IMR-90 (cell line): ENCODE data around the gene COLEC11. TPM values are rescaled to one million over a fixed set of nuclear protein-coding genes. Genes with fewer than 3 reads are reported as not detected.

Experiments used
- ATAC-seq: fragments of 200-7000 bp; cut with Tn5 transposase; 2 replicates; pipeline ENCODE4 v1.9.1; 2020; ENCODE audit warnings: low read depth, mild to moderate bottlenecking, moderate library complexity
- BruUV-seq: library from RNA; stranded (reverse); fragments of 400-500 nt; replicated peaks from 2 replicates; lab custom pipeline; 2021; lab: Mats Ljungman, UMichigan
- CTCF ChIA-PET: fragments of 300-600 bp; formaldehyde crosslinking; extraction: SDS; loops from one replicate; lab custom pipeline; 2021; ENCODE audit warnings: antibody characterized with exemption; lab: Yijun Ruan, JAX
- POLR2A ChIA-PET: fragments of 300-600 bp; sonication (Branson Sonifier 250); formaldehyde crosslinking; loops from one replicate; lab custom pipeline; 2022; ENCODE audit warnings: antibody characterized with exemption; ENCODE audit not compliant: unreplicated experiment; lab: Charles Lee
- DNase-seq: peaks from one replicate; pipeline ENCODE4 v3.0.0; 2013
- H2AFZ ChIP-seq: replicated peaks from 2 replicates; pipeline ENCODE3; 2013; ENCODE audit warnings: low read length, mild to moderate bottlenecking; ENCODE audit not compliant: poor library complexity
- H2AK5ac ChIP-seq: 2 replicates; pipeline ENCODE4 v1.6.1; 2013; ENCODE audit warnings: low read depth, low read length, inconsistent platforms
- H2AK9ac ChIP-seq: replicated peaks from 2 replicates; pipeline ENCODE3; 2013; ENCODE audit warnings: mild to moderate bottlenecking, low read depth, low read length, moderate library complexity; ENCODE audit not compliant: poor library complexity
- H2BK120ac ChIP-seq: 2 replicates; pipeline ENCODE4 v1.6.1; 2013; ENCODE audit warnings: low read depth, low read length, inconsistent platforms
- H2BK15ac ChIP-seq: 3 replicates; pipeline ENCODE4 v1.6.1; 2013; ENCODE audit warnings: low read depth, low read length, inconsistent platforms
- H2BK20ac ChIP-seq: 2 replicates; pipeline ENCODE4 v1.6.1; 2013; ENCODE audit warnings: low read depth, mild to moderate bottlenecking, inconsistent platforms, low read length, moderate library complexity
- H2BK5ac ChIP-seq: 2 replicates; pipeline ENCODE4 v1.6.1; 2013; ENCODE audit warnings: mild to moderate bottlenecking, low read depth, low read length, inconsistent platforms; ENCODE audit not compliant: poor library complexity, severe bottlenecking
- H3K14ac ChIP-seq: replicated peaks from 2 replicates; pipeline ENCODE4 v1.6.1; 2013; ENCODE audit warnings: low read depth, low read length, inconsistent platforms
- H3K18ac ChIP-seq: 2 replicates; pipeline ENCODE4 v1.6.1; 2013; ENCODE audit warnings: low read depth, low read length, control low read depth
- H3K23ac ChIP-seq: 2 replicates; pipeline ENCODE4 v1.6.1; 2013; ENCODE audit warnings: low read depth, low read length, inconsistent platforms
- H3K27ac ChIP-seq: 2 replicates; pipeline ENCODE4 v1.5.1; 2013; ENCODE audit warnings: mild to moderate bottlenecking, control low read depth, low read length; ENCODE audit not compliant: insufficient read depth
- H3K27me3 ChIP-seq: 2 replicates; pipeline ENCODE4 v1.6.1; 2013; ENCODE audit warnings: low read length; ENCODE audit not compliant: control insufficient read depth, insufficient read depth
- H3K36me3 ChIP-seq: 2 replicates; pipeline ENCODE4 v1.6.1; 2013; ENCODE audit warnings: low read length, mixed read lengths; ENCODE audit not compliant: control insufficient read depth, insufficient read depth
- H3K4ac ChIP-seq: 2 replicates; pipeline ENCODE4 v1.6.1; 2013; ENCODE audit warnings: low read depth, low read length, inconsistent platforms
- H3K4me1 ChIP-seq: 2 replicates; pipeline ENCODE4 v1.6.1; 2013; ENCODE audit warnings: low read length, mixed read lengths; ENCODE audit not compliant: control insufficient read depth, insufficient read depth
- H3K4me2 ChIP-seq: 2 replicates; pipeline ENCODE4 v1.6.1; 2013; ENCODE audit warnings: low read depth, mild to moderate bottlenecking, control low read depth, low read length, moderate library complexity
- H3K4me3 ChIP-seq: 2 replicates; pipeline ENCODE4 v1.5.1; 2013; ENCODE audit warnings: low read depth, mild to moderate bottlenecking, control low read depth, low read length, moderate library complexity; ENCODE audit not compliant: insufficient read depth
- H3K56ac ChIP-seq: 2 replicates; pipeline ENCODE4 v1.6.1; 2013; ENCODE audit warnings: low read length, inconsistent platforms; ENCODE audit not compliant: insufficient read depth; ENCODE audit errors: extremely low read depth
- H3K79me1 ChIP-seq, 2 experiments: 2 replicates each; pipeline ENCODE4 v1.6.1; 2013; ENCODE audit warnings: low read length in 2 of 2, inconsistent platforms in 1 of 2, low read depth in 1 of 2
- H3K9ac ChIP-seq: 2 replicates; pipeline ENCODE4 v1.6.1; 2013; ENCODE audit warnings: low read depth, low read length, control low read depth
- H3K9me1 ChIP-seq: 2 replicates; pipeline ENCODE4 v1.6.1; 2013; ENCODE audit warnings: low read length, inconsistent platforms; ENCODE audit not compliant: insufficient read depth
- H3K9me3 ChIP-seq: 2 replicates; pipeline ENCODE4 v1.6.1; 2013; ENCODE audit warnings: low read length; ENCODE audit not compliant: control insufficient read depth, insufficient read depth
- H4K20me1 ChIP-seq: 2 replicates; pipeline ENCODE4 v1.6.1; 2013; ENCODE audit warnings: low read length, inconsistent platforms; ENCODE audit not compliant: insufficient read depth
- H4K5ac ChIP-seq: 2 replicates; pipeline ENCODE4 v1.6.1; 2013; ENCODE audit warnings: mild to moderate bottlenecking, low read depth, low read length, control low read depth
- H4K8ac ChIP-seq, 2 experiments: 2 replicates each; pipeline ENCODE4 v1.6.1; 2013; ENCODE audit warnings: low read depth in 2 of 2, low read length in 2 of 2, control low read depth in 1 of 2, inconsistent platforms in 1 of 2
- H4K91ac ChIP-seq: 2 replicates; pipeline ENCODE4 v1.6.1; 2013; ENCODE audit warnings: low read depth, low read length, inconsistent platforms; ENCODE audit not compliant: insufficient read depth
- BHLHE40 ChIP-seq: fragments of 150-350 bp; IDR thresholded peaks from 2 replicates; pipeline ENCODE4 v1.6.1; 2016; ENCODE audit warnings: mild to moderate bottlenecking, low read depth, low read length
- CEBPB ChIP-seq: IDR thresholded peaks from 2 replicates; pipeline ENCODE4 v1.6.1; 2012; ENCODE audit warnings: low read depth, low read length, improper control_type of control experiment
- CHD1 ChIP-seq: IDR thresholded peaks from 2 replicates; pipeline ENCODE4 v1.6.1; 2012; ENCODE audit warnings: low read depth, low read length, improper control_type of control experiment
- CTCF ChIP-seq: conservative IDR thresholded peaks from 2 replicates; pipeline ENCODE4 v1.5.1; 2012; ENCODE audit warnings: mild to moderate bottlenecking, low read depth, low read length, improper control_type of control experiment
- ELK1 ChIP-seq: fragments of 150-350 bp; IDR thresholded peaks from 2 replicates; pipeline ENCODE4 v1.6.1; 2016; ENCODE audit warnings: low read depth, mild to moderate bottlenecking, low read length, moderate library complexity, borderline replicate concordance
- FOS ChIP-seq: fragments of 150-350 bp; IDR thresholded peaks from 2 replicates; pipeline ENCODE4 v1.6.1; 2016; ENCODE audit warnings: low read depth, low read length
- MAFK ChIP-seq: IDR thresholded peaks from 2 replicates; pipeline ENCODE4 v1.6.1; 2012; ENCODE audit warnings: low read depth, low read length, improper control_type of control experiment
- MAZ ChIP-seq: IDR thresholded peaks from 2 replicates; pipeline ENCODE4 v1.6.1; 2012; ENCODE audit warnings: low read depth, mild to moderate bottlenecking, low read length, improper control_type of control experiment, moderate library complexity, borderline replicate concordance
- MXI1 ChIP-seq: IDR thresholded peaks from 2 replicates; pipeline ENCODE4 v1.6.1; 2012; ENCODE audit warnings: low read depth, mild to moderate bottlenecking, low read length, moderate library complexity, borderline replicate concordance
- NFE2L2 ChIP-seq: fragments of 150-350 bp; IDR thresholded peaks from 2 replicates; pipeline ENCODE4 v1.6.1; 2016; ENCODE audit warnings: low read depth, mild to moderate bottlenecking, low read length
- POLR2A ChIP-seq: IDR thresholded peaks from 2 replicates; pipeline ENCODE4 v1.6.1; 2012; ENCODE audit warnings: mild to moderate bottlenecking, low read depth, low read length
- RAD21 ChIP-seq: IDR thresholded peaks from 2 replicates; pipeline ENCODE4 v1.6.1; 2012; ENCODE audit warnings: low read length, improper control_type of control experiment
- RCOR1 ChIP-seq: IDR thresholded peaks from 2 replicates; pipeline ENCODE4 v1.6.1; 2012; ENCODE audit warnings: mild to moderate bottlenecking, low read length, improper control_type of control experiment; ENCODE audit not compliant: insufficient replicate concordance
- RFX5 ChIP-seq: IDR thresholded peaks from 2 replicates; pipeline ENCODE4 v1.8.0; 2012; ENCODE audit warnings: low read depth, mild to moderate bottlenecking, low read length, moderate library complexity
- SMC3 ChIP-seq: fragments of 150-350 bp; IDR thresholded peaks from 2 replicates; pipeline ENCODE4 v1.6.1; 2016; ENCODE audit warnings: low read depth, mild to moderate bottlenecking, antibody characterized with exemption, low read length, moderate library complexity
- USF2 ChIP-seq: fragments of 150-350 bp; IDR thresholded peaks from 2 replicates; pipeline ENCODE4 v1.6.1; 2017; ENCODE audit warnings: mild to moderate bottlenecking, antibody characterized with exemption, low read length, low read depth
- WGBS, 2 experiments: methylation state at CpG; one replicate each; pipeline versions ENCODE4 v1.1.5 to v1.1.7; 2013; ENCODE audit warnings: missing lambda C conversion rate in 2 of 2; ENCODE audit not compliant: insufficient read length in 1 of 2; ENCODE audit errors: extremely low coverage in 2 of 2; 5-methylcytosine and 5-hydroxymethylcytosine counted together
- dilution Hi-C: fragments of 300-500 bp; cut with HindIII; formaldehyde crosslinking; loops from one replicate; pipeline ENCODE4 v1.14.3; 2018; ENCODE audit warnings: low sequenced_read_pairs; ENCODE audit not compliant: unreplicated experiment
- in situ Hi-C: fragments of 300-500 bp; cut with MboI; formaldehyde crosslinking; loops from 3 replicates; pipeline ENCODE4 v1.14.3; 2019; ENCODE audit warnings: low sequenced_read_pairs, inconsistent platforms, mixed read lengths
- intact Hi-C: fragments of 100-400 bp; cut with micrococcal nuclease; formaldehyde crosslinking; loops from 2 replicates; pipeline ENCODE4 v1.10.0; 2022
- polyA plus RNA-seq, 3 experiments: library from polyadenylated mRNA; depleted of rRNA; stranded (reverse); fragments of >200 nt; gene quantifications; 2 replicates each; pipeline ENCODE4 v1.2.3, GENCODE V29; 2012; ENCODE audit warnings: low replicate concordance in 1 of 3
- total RNA-seq: library from RNA; depleted of rRNA; stranded (reverse); fragments of >200 nt; gene quantifications from 2 replicates; pipeline ENCODE4 v1.2.3, GENCODE V29; 2012

COLEC11 gene
- total and polyA plus RNA-seq, 2 of the 4 experiments (the other 2 are of a cell fraction) = under 0.01 to 0.24 TPM

GRCh38 chr2:3641841-3642421 is 47.0 kb downstream of the COLEC11 start:
- dilution Hi-C loops = no loop called here
- Histone ChIP-seq H3K9me1 (no peaks in the 10 kb centered on the region), H3K36me3 (no peaks in the 10 kb centered on the region), H3K4me3 (no peak overlapping the region), H4K20me1 (no peaks in the 10 kb centered on the region), H3K79me1 (no peaks in the 10 kb centered on the region), H3K4ac (no peak overlapping the region), H2BK120ac (no peak overlapping the region), H3K9ac (no peak overlapping the region), H3K23ac (no peak overlapping the region), H3K14ac (no peak overlapping the region), H3K9me3 (no peaks in the 10 kb centered on the region), H2BK15ac (no peak overlapping the region), H4K91ac (no peak overlapping the region), H4K8ac (no peak overlapping the region), H2AFZ (no peak overlapping the region), H2BK5ac (no peak overlapping the region), H3K56ac (no peak overlapping the region), H2AK9ac (no peak overlapping the region), H4K5ac (no peak overlapping the region), H3K18ac (no peak overlapping the region), H2AK5ac (no peak overlapping the region), H3K27ac (no peak overlapping the region), H3K4me1 (no peaks in the 10 kb centered on the region), H2BK20ac (no peak overlapping the region), H3K27me3 (peaks cover 5% of the 10 kb centered on the region; the same call in 1 of the 2 replicates), H3K4me2 (no peak overlapping the region)
- ChIA-PET CTCF (interaction anchor here (1.3 kb wide), 1 partner anchor 9 kb away, joined by 3 read pairs; no protein-coding TSS in a partner anchor), POLR2A (no interaction called here)
- intact Hi-C loops = no loop called here
- ATAC-seq (no peak), DNase-seq (no peak)
- TF ChIP-seq RFX5 = no peak
- no peak for TF ChIP-seq MAFK
- no peak for TF ChIP-seq MAZ
- TF ChIP-seq BHLHE40 = no peak
- TF ChIP-seq POLR2A = no peak
- no peak for TF ChIP-seq CTCF
- no peak for TF ChIP-seq RAD21
- TF ChIP-seq NFE2L2 = no peak
- TF ChIP-seq ELK1 = no peak
- no peak for TF ChIP-seq USF2
- TF ChIP-seq FOS = no peak
- TF ChIP-seq CEBPB = no peak
- TF ChIP-seq RCOR1 = no peak
- TF ChIP-seq CHD1 = no peak
- TF ChIP-seq MXI1 = no peak
- no peak for TF ChIP-seq SMC3
- in situ Hi-C loops = loop anchor here (10.0 kb wide), 1 partner anchor 217 kb away; no protein-coding TSS in a partner anchor
- 79% methylated on average over 18 of the region's 26 CpGs; no CpG with 5 or more reads in 1 of the 2 experiments for WGBS, 2 experiments
- no TSS peak for BruUV-seq
